Measurements from ENCODE around the gene C7orf57.
"Not testable (repeated sequence)": the region's sequence is repeated elsewhere in the genome, so short reads cannot be mapped to it uniquely, and the experiment has no call there.

C7orf57 gene

DNA sequence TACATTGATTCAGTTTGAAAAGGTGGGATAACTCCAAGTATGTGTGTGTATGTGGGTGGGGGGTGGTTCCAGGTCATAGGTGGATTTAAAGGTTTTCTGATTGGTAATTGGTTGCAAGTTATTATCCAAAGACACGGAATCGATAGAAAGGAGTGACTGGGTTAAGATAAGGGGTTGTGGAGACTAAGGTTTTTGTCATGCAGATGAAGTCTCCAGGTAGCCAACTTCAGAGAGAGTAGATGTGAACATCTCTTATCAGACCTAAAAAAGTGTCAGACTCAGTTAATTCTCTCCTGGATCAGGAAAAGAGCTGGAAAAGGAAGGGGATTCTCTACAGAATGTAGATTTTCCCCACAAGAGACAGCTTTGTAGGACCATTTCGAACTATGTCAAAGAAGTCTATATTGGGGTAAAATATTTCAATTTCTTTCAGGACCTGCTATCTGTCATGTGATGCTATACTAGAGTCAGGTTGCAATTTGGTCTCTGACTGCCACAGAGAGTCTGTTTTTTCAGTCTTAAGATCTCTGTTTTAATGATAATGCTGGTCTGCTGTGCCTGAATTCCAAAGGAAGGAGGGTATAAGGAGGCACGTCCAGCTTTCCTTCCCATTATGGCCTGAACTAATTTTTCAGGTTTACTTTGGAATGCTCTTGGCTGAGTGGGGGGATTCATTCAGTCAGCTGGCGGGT lies 3.6 kb downstream of the C7orf57 start:
- no peak for DNase-seq

DNA sequence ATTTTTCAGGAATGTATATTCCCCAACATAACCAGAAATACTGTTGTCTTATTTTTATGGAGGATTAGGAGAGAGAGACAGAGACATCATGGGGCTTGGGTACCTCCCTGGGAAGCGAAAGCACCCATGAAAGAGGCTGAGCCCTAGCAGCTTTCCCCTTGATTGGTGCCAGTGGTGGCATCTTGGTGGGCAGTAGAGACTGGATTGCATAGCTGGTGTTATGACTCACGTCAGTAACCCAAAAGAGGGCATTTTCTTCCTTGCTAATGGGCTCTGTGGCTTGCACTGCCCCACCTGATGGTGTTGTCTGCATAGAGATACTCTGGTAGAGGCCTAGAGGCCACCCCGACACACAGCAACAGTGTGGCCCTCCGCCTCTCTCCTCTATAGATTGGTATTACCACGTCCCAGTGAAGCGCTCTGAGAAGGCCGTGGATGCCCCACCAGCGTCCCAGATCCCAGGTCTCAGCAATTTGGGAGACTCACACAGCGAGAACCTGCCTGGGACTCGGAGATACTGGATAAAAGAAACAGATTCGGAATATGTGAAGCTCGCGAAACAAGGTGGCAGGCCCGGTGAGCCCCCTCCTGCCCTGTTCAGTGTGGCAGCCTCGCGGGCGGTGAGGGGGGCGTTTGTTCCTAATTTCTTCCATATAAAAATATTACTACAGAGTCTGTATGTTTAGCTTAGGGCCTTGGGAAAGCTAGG lies 5.8 kb downstream of the C7orf57 start:
- DNase-seq, result no peak

DNA sequence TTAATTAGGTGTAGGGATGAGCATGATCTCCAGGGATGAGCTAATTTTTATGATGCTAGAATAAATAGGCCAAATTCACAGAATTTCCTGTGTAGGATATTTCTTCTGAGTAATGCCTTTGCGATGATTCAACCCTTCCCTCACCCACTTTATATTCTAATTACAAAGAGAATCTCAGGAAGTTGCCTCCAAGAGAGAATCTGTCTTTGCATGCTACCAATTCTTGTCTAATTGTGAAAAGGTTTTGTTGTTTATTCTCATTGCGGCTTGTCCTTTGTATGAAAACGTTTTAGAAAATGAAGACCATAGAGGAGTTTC lies 6.3 kb downstream of the C7orf57 start:
- DNase-seq, result no peak

DNA sequence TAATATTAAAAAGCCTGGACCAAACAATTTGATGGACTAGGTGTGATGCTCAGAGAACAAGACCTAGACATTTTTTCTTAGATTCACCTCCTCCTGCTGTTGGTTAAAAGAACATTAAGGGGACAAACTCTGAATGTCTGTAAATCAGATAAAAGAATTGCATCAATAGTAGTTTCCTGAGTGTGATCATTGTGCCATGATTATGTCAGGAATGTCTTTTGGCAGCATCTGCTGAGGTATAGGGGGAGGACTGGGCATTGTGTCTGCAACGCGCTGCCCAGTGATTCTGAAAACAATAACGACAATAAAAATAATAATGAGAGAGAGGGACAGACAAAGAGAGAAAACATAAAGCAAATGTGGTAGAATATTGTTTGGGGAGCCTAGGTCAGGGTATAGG lies 6.9 kb downstream of the C7orf57 start:
- no peak for DNase-seq

DNA sequence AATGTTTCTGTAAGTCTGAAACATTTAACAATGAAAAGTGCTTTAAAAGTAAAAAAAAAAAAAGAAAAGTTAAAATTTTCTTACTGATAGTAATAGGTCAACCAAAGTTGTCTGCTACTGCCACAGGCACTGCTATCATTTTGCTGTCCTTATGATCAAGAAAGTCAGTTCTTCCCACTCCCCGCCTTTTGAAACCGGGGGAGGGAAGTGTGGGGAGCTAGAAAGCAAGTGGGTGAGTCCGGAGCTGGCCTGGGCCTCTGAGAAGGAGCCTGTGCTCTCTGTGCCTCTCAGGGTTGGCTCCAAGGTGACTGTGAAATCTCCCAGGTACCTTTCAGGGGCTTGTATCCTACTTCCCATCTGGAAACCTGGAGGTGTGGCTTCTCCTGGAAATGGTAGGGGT lies 7.3 kb downstream of the C7orf57 start:
- no peak for DNase-seq

DNA sequence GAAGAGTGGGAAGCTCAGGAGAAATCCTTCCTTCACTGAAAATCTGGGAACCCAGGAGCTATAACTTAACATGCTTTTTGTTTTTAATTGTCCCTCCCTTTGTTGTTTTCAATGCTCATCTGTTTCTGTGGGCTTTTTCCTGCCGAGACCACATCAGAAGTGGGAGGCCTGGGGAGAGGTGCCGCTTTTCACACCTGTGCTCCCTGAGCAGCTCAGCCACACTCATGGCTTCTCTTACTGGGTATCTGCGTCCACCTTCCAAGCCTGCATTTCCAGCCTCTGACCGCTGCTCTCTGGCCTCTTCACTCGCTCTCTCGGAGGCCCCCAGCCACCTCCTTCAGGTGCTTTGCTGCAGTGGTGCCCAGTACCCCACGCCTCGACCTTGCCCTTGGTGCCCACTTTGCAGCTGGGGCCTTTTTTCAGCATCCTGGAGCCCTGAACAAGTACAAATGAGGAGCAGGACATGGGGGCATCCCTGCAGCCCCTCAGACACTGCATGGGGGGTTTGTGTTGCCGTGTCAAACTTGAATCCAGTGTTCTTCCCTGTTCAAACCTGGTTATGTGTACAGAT lies 9.9 kb downstream of the C7orf57 start:
- DNase-seq, result no peak

DNA sequence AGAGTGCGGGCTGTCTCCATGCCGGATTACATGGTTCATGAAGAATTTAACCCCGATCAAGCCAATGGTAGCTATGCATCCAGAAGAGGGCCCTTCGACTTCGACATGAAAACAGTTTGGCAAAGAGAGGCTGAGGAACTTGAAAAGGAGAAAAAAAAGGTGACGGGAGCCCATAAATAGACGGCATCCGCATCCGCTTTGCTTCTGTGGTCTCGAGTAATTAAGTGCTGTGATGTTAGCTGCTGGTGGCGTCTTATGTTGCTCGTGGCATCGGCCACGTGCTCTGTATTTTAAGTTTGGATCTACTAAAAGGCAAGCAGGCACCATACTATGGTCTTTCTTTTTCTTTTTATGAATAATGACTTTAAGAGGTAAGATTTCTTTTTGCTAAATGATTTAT lies 11.1 kb downstream of the C7orf57 start:
- DNase-seq, result no peak

DNA sequence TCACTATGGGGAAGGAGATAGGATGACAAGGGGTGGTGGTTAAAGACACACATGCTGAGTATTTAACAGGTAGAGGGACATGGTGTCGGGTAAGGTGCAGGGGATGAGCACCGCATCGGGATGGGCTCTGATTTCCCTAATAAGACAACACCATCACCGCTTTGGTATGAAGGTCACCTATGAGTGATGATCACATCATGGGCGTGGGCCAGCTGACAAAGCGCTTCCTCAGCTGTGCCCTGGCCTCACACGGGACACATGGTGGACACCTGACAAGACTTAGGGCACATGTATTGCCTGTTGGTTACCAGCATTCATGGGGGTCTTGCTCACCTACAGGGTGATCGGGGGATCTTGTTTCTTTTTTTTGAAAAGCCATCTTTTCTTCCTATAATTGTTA lies 12.8 kb downstream of the C7orf57 start:
- no peak for DNase-seq

DNA sequence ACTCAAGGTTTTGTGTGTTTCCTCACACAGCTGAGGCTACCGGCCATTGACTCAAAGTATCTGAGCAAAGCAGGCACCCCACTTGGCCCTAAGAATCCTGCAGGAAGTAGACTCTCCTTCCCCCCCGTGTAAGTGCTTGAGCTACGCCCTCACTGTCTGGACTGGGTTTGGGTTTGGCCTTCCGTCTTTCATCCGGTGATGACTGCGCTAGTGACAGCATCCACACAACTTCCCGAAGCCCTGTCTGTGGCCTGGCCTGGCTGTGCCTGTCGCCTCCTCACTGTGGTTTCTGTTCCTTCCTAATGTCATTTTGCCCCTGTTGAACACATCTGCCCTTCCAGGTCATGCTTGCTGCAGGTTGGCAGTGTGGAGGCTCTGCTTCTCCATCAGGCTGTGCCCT lies 14.5 kb downstream of the C7orf57 start:
- no peak for DNase-seq

DNA sequence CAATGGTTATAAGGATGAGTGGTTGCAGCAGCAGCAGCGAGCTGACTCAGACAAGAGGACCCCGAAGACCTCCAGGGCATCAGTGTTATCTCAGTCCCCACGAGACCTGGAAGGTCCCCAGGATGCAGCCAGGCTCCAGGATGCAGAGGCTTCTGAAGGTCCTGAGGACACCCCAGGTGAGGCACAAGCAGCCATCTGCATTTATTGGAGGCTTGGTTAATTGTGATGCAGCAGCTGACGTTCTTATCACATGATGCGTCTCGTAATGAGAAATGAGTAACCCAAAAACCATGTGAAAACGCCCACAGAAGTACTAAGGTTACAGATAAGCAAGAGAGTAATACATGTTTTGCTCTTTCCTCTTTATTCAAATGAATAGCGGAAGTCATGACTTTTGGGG lies 17.4 kb downstream of the C7orf57 start:
- no peak for DNase-seq

DNA sequence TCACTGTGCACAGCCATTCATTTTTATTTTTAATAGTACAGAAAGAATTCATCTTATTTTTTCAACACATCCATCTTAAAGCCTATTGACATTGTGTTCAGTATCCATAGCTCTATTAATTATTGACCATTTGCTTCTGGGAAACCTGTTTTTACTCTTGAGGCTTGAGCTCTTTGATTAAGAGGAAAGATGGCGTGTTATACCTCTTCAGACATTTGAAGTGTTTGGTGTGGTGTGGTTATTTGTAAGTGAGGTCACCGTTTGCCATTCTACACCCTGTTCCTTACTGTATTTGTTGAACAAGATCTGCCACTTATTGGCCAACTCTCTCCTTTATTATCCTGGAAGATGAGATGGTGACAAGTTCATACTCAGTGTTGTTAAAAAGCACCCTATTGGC lies 18.4 kb downstream of the C7orf57 start:
- DNase-seq, result no peak

DNA sequence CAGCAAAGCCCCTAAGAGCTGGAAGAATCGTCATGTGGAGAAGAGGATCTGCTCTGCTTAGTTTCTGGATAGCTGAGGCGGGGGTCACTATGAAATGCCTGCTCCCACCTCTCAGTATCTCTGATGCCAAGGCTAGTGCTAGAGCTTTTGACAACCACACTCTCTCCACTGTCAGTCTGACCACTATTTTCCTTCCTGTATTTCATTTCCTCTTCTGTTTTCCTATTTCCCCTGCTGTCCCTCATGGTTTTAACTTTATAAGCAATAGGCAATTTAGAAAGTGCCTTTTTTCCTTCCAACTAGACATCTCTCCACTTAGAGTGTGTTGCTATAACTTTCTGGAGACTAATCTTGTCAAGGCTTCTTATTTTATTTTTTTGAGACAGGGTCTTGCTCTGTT lies 23.6 kb downstream of the C7orf57 start:
- DNase-seq, result no peak

DNA sequence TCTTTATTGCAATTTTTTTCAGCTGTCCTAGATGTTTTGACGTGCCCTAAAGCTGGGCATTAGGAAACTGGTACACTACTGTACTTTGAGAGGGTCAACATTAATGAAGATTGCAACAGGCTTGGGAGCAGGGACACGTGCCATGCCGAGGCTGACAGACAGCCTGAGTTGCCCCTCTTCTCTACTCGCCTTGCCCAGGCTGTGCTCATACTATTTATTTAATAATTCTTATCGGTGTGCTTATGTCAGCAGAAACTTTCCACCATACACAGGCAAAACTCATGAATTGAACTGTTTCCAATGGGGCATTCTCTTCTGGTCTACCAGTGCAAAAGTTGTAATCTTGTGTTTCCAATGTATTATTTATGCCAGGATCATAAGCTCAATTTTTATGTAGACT lies 24.4 kb downstream of the C7orf57 start:
- DNase-seq, result no peak

DNA sequence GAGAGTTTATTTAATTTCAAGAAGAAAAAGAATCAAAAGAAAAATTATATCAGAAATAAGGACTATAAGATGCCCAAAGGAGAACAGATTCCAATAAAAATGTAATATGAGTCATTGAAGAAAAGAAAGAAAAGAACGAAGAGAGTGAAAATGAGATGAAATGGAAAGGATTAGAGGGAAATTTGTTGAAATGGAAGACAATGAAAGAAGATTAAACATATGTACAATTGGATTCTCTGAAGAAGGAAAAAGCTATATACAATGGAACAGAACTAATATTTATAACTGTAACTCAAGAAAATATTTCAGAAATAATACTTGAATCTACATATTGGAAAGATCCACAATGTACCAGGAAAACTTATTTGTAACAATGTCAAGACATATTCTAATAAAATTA lies 28.6 kb downstream of the C7orf57 start:
- DNase-seq, result no peak

DNA sequence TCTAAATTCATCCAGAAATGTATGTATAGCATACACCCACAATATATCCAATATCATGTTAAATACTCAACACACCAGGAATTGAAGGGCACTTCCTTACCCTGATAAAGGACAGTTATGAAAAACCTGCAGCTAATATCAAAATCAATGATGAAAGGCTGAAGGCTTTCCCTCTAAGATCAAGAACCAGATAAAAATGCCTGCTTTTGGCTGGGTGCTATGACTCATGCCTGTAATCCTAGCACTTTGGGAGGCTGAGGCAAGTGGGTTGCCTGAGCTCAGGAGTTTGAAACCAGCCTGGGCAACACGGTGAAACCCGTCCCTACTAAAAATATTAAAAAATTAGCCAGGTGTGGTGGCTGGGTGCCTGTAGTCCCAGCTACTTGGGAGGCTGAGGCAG lies 32.1 kb downstream of the C7orf57 start:
- no peak for DNase-seq

DNA sequence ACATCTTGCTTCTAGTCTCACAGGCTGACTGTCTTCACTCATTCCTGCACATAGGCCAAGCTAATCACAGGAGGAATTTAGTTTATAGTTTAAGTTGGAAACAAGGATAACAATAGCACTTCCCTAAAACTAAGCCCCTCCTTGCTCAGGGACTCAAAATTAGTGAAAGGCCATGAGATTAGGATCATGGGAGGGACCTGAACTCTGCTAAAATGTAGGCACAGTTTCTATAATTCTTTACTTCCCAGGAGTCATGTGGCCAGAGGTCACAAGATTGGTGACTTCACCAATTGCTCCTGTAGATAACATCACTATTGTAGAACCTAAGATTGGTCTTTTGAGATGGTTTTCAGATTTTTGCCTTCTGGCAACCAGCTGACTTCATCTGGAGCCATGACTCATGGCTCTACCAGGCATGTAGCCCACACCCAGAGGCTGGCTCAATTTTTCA lies 38.9 kb downstream of the C7orf57 start:
- no peak for DNase-seq

DNA sequence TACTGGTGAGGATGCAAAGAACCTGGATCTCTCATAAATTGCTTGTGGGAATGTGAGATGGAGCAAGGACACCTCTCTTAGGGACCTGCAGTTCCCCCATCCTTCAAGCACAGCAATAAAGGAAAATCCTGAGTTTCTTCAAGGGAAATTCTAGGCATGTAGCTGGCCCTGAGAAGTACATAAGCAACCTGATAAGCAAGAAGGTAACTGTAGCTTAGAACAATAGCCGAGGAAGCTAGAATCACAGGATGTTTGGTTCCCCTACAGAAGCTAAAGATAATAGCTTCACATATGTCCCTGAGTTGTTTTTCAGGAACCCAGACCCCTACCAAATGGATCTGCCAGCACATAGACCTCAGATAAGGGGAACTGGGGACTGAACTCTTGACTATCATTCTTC lies 42.1 kb downstream of the C7orf57 start:
- DNase-seq, result no peak

DNA sequence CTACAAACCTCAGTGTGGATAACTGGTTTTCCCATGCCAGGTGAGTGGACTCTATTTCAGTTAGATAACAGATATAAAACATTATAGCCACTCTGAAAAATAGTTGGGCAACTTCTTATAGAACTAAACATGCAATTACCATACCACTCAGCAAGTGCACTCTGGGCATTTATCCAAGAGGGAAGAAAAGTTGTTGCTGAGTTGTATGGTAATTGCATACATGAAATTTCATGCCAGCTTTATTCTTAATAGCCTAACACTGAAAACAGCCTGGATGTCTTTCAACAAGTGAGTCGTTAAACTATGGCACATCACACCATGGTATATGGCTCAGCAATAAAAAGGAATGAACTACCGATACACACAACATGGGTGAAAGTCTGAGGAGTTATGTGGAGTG lies 43.1 kb downstream of the C7orf57 start:
- DNase-seq, result no peak

DNA sequence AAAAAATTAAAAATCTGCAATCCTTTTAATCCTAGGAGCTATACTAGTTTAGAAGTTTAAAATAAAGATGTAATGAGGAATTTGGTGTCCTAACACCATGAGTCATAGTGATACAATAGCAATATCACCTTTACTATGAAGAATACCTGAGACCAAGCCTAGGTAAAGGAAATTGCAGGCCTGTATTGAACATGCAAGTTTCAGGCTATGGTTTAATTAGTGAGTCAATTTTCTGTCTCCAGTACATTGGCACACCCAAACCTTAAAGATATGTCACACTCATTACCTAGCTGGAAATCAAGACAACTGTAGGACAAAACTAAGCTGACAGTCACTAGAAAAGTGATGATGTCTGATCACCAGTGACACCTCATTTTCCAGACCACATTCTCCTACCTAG lies 47.0 kb downstream of the C7orf57 start:
- not testable (repeated sequence) for DNase-seq

DNA sequence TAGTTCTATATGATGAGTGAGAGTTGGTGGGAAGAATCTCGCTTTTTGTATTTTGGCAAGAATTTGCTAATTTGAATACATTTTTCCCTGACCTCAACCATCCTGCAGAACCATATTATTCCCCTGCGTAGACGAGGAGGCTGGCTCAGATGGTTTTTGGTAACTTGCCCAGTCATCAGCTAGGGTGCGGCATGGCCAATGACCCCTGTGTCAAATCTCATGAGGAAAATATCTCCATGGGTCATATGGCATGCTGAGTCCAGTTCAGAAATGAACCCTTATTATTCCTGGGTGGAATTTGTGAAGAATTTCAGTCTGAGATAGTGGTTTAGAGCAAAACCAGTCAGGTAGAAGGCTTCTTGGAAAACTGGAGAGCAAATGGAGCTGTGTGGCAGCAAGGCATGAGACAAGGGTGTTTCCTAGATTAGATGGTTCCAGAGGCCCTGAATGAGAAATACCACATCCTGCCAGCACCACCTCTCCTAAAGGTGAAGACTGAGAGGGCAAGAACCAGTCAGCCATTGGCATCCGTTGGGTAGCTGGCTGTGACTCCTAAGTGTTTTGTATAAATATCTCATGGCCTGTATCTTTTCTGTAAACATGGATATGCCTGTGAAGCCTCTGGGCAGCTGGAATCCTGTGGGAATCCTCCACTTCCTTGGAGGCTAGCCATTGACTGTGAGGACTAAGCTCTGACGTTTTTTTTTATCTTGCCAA lies 47.9 kb downstream of the C7orf57 start:
- DNase-seq, result no peak

DNA sequence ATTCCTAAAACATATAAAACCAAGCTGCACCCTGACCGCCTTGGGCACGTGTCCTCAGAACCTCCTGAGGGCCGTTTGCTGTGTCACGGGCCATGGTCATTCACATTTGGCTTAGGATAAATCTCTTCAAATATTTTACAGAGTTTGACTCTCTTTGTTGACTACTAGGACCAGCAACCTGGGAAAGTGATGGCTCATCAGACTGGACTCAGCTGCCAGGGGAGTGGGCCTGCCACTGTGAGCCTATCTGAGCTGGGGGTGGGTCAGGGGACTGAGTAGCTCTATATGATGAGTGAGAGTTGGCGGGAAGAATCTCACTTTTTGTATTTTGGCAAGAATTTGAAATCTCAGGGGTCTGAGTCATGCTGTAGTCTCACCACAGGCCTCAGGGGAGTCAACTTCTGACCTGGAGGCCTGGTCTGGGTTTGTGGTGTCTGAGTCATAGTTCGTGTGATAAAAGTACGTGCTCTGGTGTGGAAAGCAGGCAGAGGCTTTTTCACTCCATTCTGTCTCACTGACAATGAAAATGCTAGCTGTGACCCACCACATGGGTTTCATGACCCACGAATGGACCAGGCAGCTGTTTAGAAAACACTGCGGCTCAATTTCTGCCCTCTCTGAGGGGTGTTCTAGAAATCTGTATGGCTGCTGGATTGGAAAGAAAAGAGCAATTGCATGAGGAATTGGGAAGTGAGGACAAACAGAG lies 49.5 kb downstream of the C7orf57 start:
- no peak for DNase-seq

DNA sequence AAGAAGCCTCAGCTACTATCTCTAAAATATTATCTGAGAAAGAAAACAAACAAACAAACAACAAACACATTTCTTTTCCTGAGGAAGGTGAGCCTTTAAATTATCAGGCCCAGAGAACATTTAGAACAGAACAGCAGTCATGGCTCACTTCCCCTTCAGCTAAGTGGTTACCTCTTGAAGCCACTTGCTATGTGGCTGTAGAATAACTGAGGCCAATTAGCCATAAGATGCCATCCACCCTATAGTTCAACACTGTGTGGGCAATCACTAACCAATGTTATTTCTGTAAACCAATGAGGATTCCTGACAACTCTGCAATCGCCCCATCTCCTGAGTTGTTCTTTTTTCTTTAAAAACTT lies 50.1 kb downstream of the C7orf57 start:
- no peak for DNase-seq

DNA sequence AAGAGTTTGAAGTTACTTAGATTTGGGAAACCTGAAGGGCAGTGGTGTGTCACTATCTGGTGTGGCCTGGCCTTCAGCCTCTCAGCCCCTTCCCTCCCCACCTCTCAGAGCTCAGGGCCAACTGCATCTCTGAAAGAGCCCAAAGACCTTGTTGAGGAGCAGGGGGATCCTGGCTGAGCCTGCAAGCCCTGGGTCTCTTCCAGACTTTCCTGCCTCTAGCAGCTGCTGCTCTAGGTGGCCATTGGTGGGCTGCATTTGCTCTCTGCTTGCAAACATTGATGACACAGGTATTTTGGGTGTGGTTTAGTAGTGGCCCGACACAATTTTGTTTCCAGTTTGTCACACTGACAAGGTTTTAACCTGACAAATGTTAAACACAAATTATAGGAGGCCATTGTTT lies 50.6 kb downstream of the C7orf57 start:
- DNase-seq, result no peak

DNA sequence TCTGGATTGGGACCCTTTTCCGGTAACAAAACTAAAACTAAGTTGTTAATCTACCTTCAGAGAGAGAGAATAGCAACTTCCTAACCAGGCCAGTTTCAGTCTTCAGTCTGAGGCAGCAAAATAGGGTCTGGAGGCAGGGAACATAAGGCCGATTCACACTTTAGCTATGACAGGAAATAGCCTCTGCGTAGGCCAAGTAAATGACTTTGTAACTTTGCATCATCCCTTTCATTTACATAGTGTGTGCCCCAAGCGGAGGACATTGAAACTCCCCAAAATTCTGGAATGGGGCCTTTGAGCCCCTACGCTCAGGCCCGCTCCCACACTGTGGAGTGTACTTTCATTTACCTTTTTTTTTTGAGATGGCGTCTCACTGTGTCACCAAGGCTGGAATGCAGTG lies 52.0 kb downstream of the C7orf57 start:
- no peak for DNase-seq

Measured in 8988T (cell line).